Motor neuron (in vitro differentiated cells): Measurements from ENCODE around the gene PLB1. TPM values are rescaled to one million over a fixed set of nuclear protein-coding genes. Genes with fewer than 3 reads are reported as not detected.
A peak's percentile ranks its signal among the peaks of the same experiment; 100 is the strongest.

Experiments
- ATAC-seq, 8 experiments: fragments of 200-7000 bp; cut with Tn5 transposase; replicated peaks in 6 of 8; 2 replicates each; pipeline ENCODE4 v1.8.0; 2021; ENCODE audit warnings: mild to moderate bottlenecking in 8 of 8, moderate library complexity in 8 of 8
- H3K27ac ChIP-seq, 2 donors: fragments of 250-450 bp; sonication (Bioruptor Pico); 2 replicates each; pipeline ENCODE4 v1.9.0; 2021; ENCODE audit warnings: antibody characterized with exemption in 2 of 2, mild to moderate bottlenecking in 2 of 2, moderate library complexity in 1 of 2
- H3K4me1 ChIP-seq, 2 donors: fragments of 250-450 bp; sonication (Bioruptor Pico); replicated peaks in 1 of 2; 2 replicates each; pipeline ENCODE4 v1.6.1; 2021; ENCODE audit warnings: antibody characterized with exemption in 2 of 2, mild to moderate bottlenecking in 2 of 2, moderate library complexity in 1 of 2
- H3K4me3 ChIP-seq, 5 donors: fragments of 250-450 bp; sonication (Bioruptor Pico); 2 replicates each; pipeline ENCODE4 v1.9.0; 2021; ENCODE audit warnings: antibody characterized with exemption in 5 of 5, mild to moderate bottlenecking in 5 of 5, moderate library complexity in 4 of 5
- WGBS, 10 experiments: fragments of 450-650 bp; shearing (Covaris generic); methylation state at CpG; one replicate each; pipeline ENCODE4 v1.0.0; 2022; 5-methylcytosine and 5-hydroxymethylcytosine counted together
- in situ Hi-C, 9 experiments: fragments of 400-800 bp; cut with MboI; loops; one replicate each; pipeline ENCODE4 v1.15.0; 2021; ENCODE audit warnings: low sequenced_read_pairs in 9 of 9, low pct_unique_long_range_greater_than_20kb in 2 of 9; ENCODE audit not compliant: unreplicated experiment in 9 of 9
- total RNA-seq, 8 experiments: library from RNA; unstranded; fragments of 300-600 nt; gene quantifications; 2 replicates each; pipeline versions ENCODE4 v1.2.3 to v1.2.4, GENCODE V29; 2022

PLB1 gene
- total RNA-seq, 8 experiments from 2014 or later, result 0.49 to 3.3 (median 1.3) TPM

GRCh38 chr2:28488858-28489575, 6.8 kb upstream of the PLB1 start:
- H3K27ac ChIP-seq, result no peak overlapping the region
- in situ Hi-C loops, result no loop called here
- ATAC-seq, result peak in 1 of 8 experiments; percentile 24
- no peak overlapping the region for H3K4me3 ChIP-seq
- 0 to 80% (median 20%) methylated on average over 1 to 3 of the region's 4 CpGs; no CpG with 5 or more reads in 3 of the 10 experiments for WGBS, 10 experiments
- no peaks in the 10 kb centered on the region for H3K4me1 ChIP-seq

- no peak overlapping the region for H3K4me3 ChIP-seq
- no peaks in the 10 kb centered on the region for H3K4me1 ChIP-seq
- no peak for ATAC-seq
- in situ Hi-C loops, result no loop called here
- 54 to 94% (median 84%) methylated on average over 1 to 6 of the region's 7 CpGs; no CpG with 5 or more reads in 3 of the 10 experiments for WGBS, 10 experiments
- H3K27ac ChIP-seq, result no peak overlapping the region
These were observed 5.3 kb upstream of the PLB1 start for GRCh38 chr2:28490558-28490957.

GRCh38 chr2:28492282-28492681, 3.6 kb upstream of the PLB1 start:
- H3K4me3 ChIP-seq, result no peak overlapping the region
- whole genome bisulfite sequencing, 10 experiments, result 20 to 60% (median 42%) methylated on average over 1 of the region's 1 CpG; no CpG with 5 or more reads in 6 of the 10 experiments
- in situ Hi-C loops, result no loop called here
- peak in 2 of 8 experiments; percentile 14 to 57 for ATAC-seq
- no peaks in the 10 kb centered on the region for H3K4me1 ChIP-seq
- no peak overlapping the region for H3K27ac ChIP-seq

- 51 to 100% (median 81%) methylated on average over 1 to 6 of the region's 6 CpGs; no CpG with 5 or more reads in 5 of the 10 experiments for WGBS, 10 experiments
- no peak overlapping the region for H3K27ac ChIP-seq
- H3K4me3 ChIP-seq, result no peak overlapping the region
- in situ Hi-C loops, result no loop called here
- H3K4me1 ChIP-seq, result no peaks in the 10 kb centered on the region
- ATAC-seq, result no peak
These were observed 2.2 kb upstream of the PLB1 start for GRCh38 chr2:28493636-28494035.

GRCh38 chr2:28496781-28497180, 921 bp downstream of the PLB1 start:
- no peak for ATAC-seq
- WGBS, 10 experiments, result 31 to 100% (median 68%) methylated on average over 1 to 4 of the region's 4 CpGs; no CpG with 5 or more reads in 2 of the 10 experiments
- in situ Hi-C loops, result no loop called here
- no peaks in the 10 kb centered on the region for H3K4me1 ChIP-seq
- H3K4me3 ChIP-seq, result no peak overlapping the region
- H3K27ac ChIP-seq, result no peak overlapping the region

GRCh38 chr2:28497206-28497605, 1.3 kb downstream of the PLB1 start:
- no peak for ATAC-seq
- H3K27ac ChIP-seq, result no peak overlapping the region
- 20 to 100% (median 87%) methylated on average over 1 to 3 of the region's 3 CpGs; no CpG with 5 or more reads in 2 of the 10 experiments for WGBS, 10 experiments
- in situ Hi-C loops, result no loop called here
- no peaks in the 10 kb centered on the region for H3K4me1 ChIP-seq
- H3K4me3 ChIP-seq, result no peak overlapping the region

GRCh38 chr2:28499282-28499681, 3.4 kb downstream of the PLB1 start:
- Histone ChIP-seq H3K27ac (no peak overlapping the region), H3K4me1 (no peaks in the 10 kb centered on the region), H3K4me3 (no peak overlapping the region)
- in situ Hi-C loops, result no loop called here
- whole genome bisulfite sequencing, 10 experiments, result 69 to 100% (median 85%) methylated on average over 1 to 5 of the region's 5 CpGs
- no peak for ATAC-seq

GRCh38 chr2:28505361-28505760, 9.5 kb downstream of the PLB1 start:
- Histone ChIP-seq H3K27ac (no peak overlapping the region), H3K4me1 (no peaks in the 10 kb centered on the region), H3K4me3 (no peak overlapping the region)
- in situ Hi-C loops, result no loop called here
- ATAC-seq, result no peak
- WGBS, 10 experiments, result 24 to 81% (median 51%) methylated on average over 2 to 4 of the region's 4 CpGs; no CpG with 5 or more reads in 1 of the 10 experiments

- Histone ChIP-seq H3K4me1 (no peaks in the 10 kb centered on the region), H3K4me3 (no peak overlapping the region), H3K27ac (no peak overlapping the region)
- ATAC-seq, result no peak
- 60 to 94% (median 86%) methylated on average over 1 to 5 of the region's 5 CpGs for WGBS, 10 experiments
- in situ Hi-C loops, result no loop called here
These were observed 10.5 kb downstream of the PLB1 start for GRCh38 chr2:28506112-28506910.

- 33 to 100% (median 68%) methylated on average over 1 to 5 of the region's 6 CpGs for WGBS, 10 experiments
- peak; percentile 31 to 93 (median 74) for ATAC-seq
- no peak overlapping the region for H3K27ac ChIP-seq
- in situ Hi-C loops, result no loop called here
- no peaks in the 10 kb centered on the region for H3K4me1 ChIP-seq
- H3K4me3 ChIP-seq, result no peak overlapping the region
These were observed 12.2 kb downstream of the PLB1 start for GRCh38 chr2:28507796-28508764.

GRCh38 chr2:28509361-28509760, 13.5 kb downstream of the PLB1 start:
- Histone ChIP-seq H3K4me1 (no peaks in the 10 kb centered on the region), H3K4me3 (no peak overlapping the region), H3K27ac (no peak overlapping the region)
- in situ Hi-C loops, result no loop called here
- 0 to 60% (median 23%) methylated on average over 1 of the region's 1 CpG; no CpG with 5 or more reads in 6 of the 10 experiments for WGBS, 10 experiments
- no peak for ATAC-seq

- 0 to 100% (median 87%) methylated on average over 1 to 2 of the region's 2 CpGs; no CpG with 5 or more reads in 3 of the 10 experiments for WGBS, 10 experiments
- no peaks in the 10 kb centered on the region for H3K4me1 ChIP-seq
- in situ Hi-C loops, result no loop called here
- no peak for ATAC-seq
- no peak overlapping the region for H3K4me3 ChIP-seq
- H3K27ac ChIP-seq, result no peak overlapping the region
These were observed 14.3 kb downstream of the PLB1 start for GRCh38 chr2:28510184-28510583.
